H1 (cell line): ENCODE results near the gene IRAK4. TPM values are rescaled to one million over a fixed set of nuclear protein-coding genes. Genes with fewer than 3 reads are reported as not detected.
A peak's percentile ranks its signal among the peaks of the same experiment; 100 is the strongest.

Experiments
- BACH1 ChIP-seq: IDR thresholded peaks from 2 replicates; pipeline ENCODE4 v1.6.1; 2012; ENCODE audit warnings: low read length, improper control_type of control experiment
- CBX5 ChIP-seq: fragments of 300-800, 300-1000 bp; sonication (generic); IDR thresholded peaks from 2 replicates; pipeline ENCODE4 v1.7.1; 2016; ENCODE audit warnings: antibody characterized with exemption, low read length, low read depth
- CHD1 ChIP-seq: IDR thresholded peaks from 2 replicates; pipeline ENCODE4 v1.6.1; 2012; ENCODE audit warnings: low read depth, low read length, improper control_type of control experiment
- EP300 ChIP-seq, 2 experiments: IDR thresholded peaks; 1 replicate in 1 of 2; 2 replicates in 1 of 2; pipeline ENCODE4 v1.6.1; 2011 to 2012; ENCODE audit warnings: low read depth in 2 of 2, low read length in 2 of 2, mild to moderate bottlenecking in 2 of 2, borderline replicate concordance in 1 of 2, inconsistent platforms in 1 of 2, moderate library complexity in 1 of 2
- FOSL1 ChIP-seq: IDR thresholded peaks from 2 replicates; pipeline ENCODE4 v1.6.1; 2011; ENCODE audit warnings: mild to moderate bottlenecking, low read depth, low read length, moderate library complexity; ENCODE audit not compliant: insufficient read depth
- GABPA ChIP-seq: IDR thresholded peaks from 2 replicates; pipeline ENCODE4 v1.6.1; 2011; ENCODE audit warnings: mild to moderate bottlenecking, low read length, moderate library complexity, borderline replicate concordance; ENCODE audit not compliant: insufficient read depth
- HDAC6 ChIP-seq: IDR thresholded peaks from one replicate; pipeline ENCODE4 v1.7.1; 2012; ENCODE audit warnings: low read depth, mild to moderate bottlenecking, inconsistent platforms, low read length, moderate library complexity
- JUND ChIP-seq: IDR thresholded peaks from 2 replicates; pipeline ENCODE4 v1.6.1; 2011; ENCODE audit warnings: mild to moderate bottlenecking, improper control_type of control experiment, low read length
- KDM5A ChIP-seq: fragments of 200-600 bp; IDR thresholded peaks from 2 replicates; pipeline ENCODE4 v1.7.1; 2012; ENCODE audit warnings: mild to moderate bottlenecking, low read length, inconsistent platforms, mixed read lengths
- PHF8 ChIP-seq: fragments of 200-600 bp; sonication (generic); conservative IDR thresholded peaks from 2 replicates; pipeline ENCODE4 v1.7.1; 2012; ENCODE audit warnings: low read depth, mild to moderate bottlenecking, inconsistent platforms, low read length, moderate library complexity
- POLR2AphosphoS5 ChIP-seq: IDR thresholded peaks from 2 replicates; pipeline ENCODE4 v1.6.1; 2011; ENCODE audit warnings: low read depth, low read length
- RAD21 ChIP-seq, 2 experiments: IDR thresholded peaks in 1 of 2; conservative IDR thresholded peaks in 1 of 2; 2 replicates each; pipeline ENCODE4 v1.6.1; 2011; ENCODE audit warnings: low read depth in 2 of 2, low read length in 2 of 2, improper control_type of control experiment in 1 of 2, inconsistent platforms in 1 of 2, mild to moderate bottlenecking in 1 of 2, moderate library complexity in 1 of 2
- RBBP5 ChIP-seq: IDR thresholded peaks from 2 replicates; pipeline ENCODE4 v1.7.1; 2012; ENCODE audit warnings: low read depth, mild to moderate bottlenecking, inconsistent platforms, low read length, moderate library complexity, borderline replicate concordance
- RFX5 ChIP-seq: IDR thresholded peaks from 2 replicates; pipeline ENCODE4 v1.6.1; 2011; ENCODE audit warnings: low read depth, low read length, improper control_type of control experiment, borderline replicate concordance
- RNF2 ChIP-seq: fragments of 200-900, 300-1000 bp; sonication (generic); IDR thresholded peaks from 2 replicates; pipeline ENCODE4 v1.7.1; 2016; ENCODE audit warnings: borderline replicate concordance, low read depth, mild to moderate bottlenecking, antibody characterized with exemption, low read length; ENCODE audit not compliant: poor library complexity, severe bottlenecking; ENCODE audit errors: missing control alignments
- SAP30 ChIP-seq: fragments of 300-600 bp; sonication (generic); IDR thresholded peaks from 2 replicates; pipeline ENCODE4 v1.7.1; 2012; ENCODE audit warnings: low read length, moderate library complexity, mild to moderate bottlenecking, inconsistent platforms; ENCODE audit not compliant: insufficient read depth, insufficient replicate concordance
- SIN3A ChIP-seq, 2 experiments: IDR thresholded peaks in 1 of 2; conservative IDR thresholded peaks in 1 of 2; 2 replicates each; pipeline ENCODE4 v1.6.1; 2011 to 2012; ENCODE audit warnings: low read length in 2 of 2, improper control_type of control experiment in 1 of 2, low read depth in 1 of 2, mild to moderate bottlenecking in 1 of 2
- SIX5 ChIP-seq: IDR thresholded peaks from 2 replicates; pipeline ENCODE4 v1.6.1; 2011; ENCODE audit warnings: mild to moderate bottlenecking, low read depth, low read length
- SP1 ChIP-seq: IDR thresholded peaks from 2 replicates; pipeline ENCODE4 v1.6.1; 2011; ENCODE audit warnings: low read depth, low read length
- SP2 ChIP-seq: IDR thresholded peaks from 2 replicates; pipeline ENCODE4 v1.6.1; 2012; ENCODE audit warnings: mild to moderate bottlenecking, low read length, inconsistent platforms
- SP4 ChIP-seq: IDR thresholded peaks from 2 replicates; pipeline ENCODE4 v1.6.1; 2012; ENCODE audit warnings: low read length, inconsistent platforms
- TAF1 ChIP-seq: IDR thresholded peaks from 2 replicates; pipeline ENCODE4 v1.6.1; 2011; ENCODE audit warnings: mild to moderate bottlenecking, low read depth, low read length
- YY1 ChIP-seq: IDR thresholded peaks from 2 replicates; pipeline ENCODE4 v1.6.1; 2011; ENCODE audit warnings: low read depth, mild to moderate bottlenecking, low read length
- ZNF274 ChIP-seq: IDR thresholded peaks from 2 replicates; pipeline ENCODE4 v1.7.0; 2012; ENCODE audit warnings: low read length, borderline replicate concordance; ENCODE audit errors: extremely low read depth
- polyA plus RNA-seq, 7 experiments: library from polyadenylated mRNA; depleted of rRNA in 3 of 7; stranded (reverse) in 5 of 7; unstranded in 2 of 7; fragments of >200 nt in 5 of 7; fragments of 200-250 nt in 2 of 7; gene quantifications; 1 replicate in 5 of 7; 2 replicates in 1 of 7; 4 replicates in 1 of 7; pipeline versions ENCODE4 v1.2.1 to v1.2.3, GENCODE V29; 2011 to 2013; ENCODE audit warnings: missing spikeins in 2 of 7, mixed read lengths in 2 of 7
- total RNA-seq: library from RNA; stranded (reverse); fragmentation: NEBNext Ultra II Directional; extraction: Animal tissue kit (Norgen Biotek cat#: 25700); gene quantifications from 2 replicates; pipeline ENCODE4 v1.2.1, GENCODE V29; 2021

The IRAK4 gene
- total and polyA plus RNA-seq, 2 of the 8 experiments (the other 6 are each of a cell fraction or from before 2014, with no cell fraction given) = 2.3 to 7.7 TPM

DNA sequence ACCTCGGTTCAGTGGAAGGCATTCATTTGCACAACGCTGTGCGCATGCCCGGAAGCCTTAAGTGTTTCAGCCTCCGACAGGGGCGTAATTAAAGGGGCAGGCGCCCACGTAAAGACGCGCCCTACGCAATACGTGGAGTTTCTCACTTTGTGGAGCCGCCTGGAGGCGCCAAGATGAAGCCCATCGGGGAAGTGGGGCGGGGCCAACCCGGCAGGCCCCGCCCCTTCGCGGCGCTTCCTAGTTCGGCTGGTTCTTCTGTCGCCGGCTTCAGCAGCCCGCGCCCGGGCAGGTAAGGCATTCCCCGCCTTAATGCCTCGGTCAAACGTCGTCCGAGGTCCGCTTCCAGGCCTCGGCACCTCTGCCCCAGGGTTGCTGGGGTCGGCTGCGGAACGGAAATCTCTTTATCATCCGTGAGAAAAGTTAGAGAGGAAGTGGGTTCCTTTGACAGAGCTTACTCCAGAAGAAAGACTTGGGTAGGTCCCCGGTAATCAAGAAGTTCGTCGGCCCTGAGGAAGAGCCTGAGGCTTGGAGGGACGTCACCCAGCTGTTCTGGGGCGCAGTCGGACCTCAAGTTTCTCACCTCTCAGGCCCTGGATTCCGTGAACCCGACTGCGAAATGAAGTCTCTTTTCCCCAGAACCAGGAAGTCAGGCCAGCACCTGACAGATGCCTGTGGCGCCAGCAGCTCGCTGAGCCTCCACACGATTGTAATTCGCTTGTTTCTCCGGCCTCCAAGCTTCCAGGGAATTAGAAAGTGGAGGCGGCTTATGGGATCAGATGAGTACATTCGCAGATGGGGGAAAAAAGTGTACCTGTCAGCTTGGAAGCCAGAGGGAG is at the start of gene IRAK4, which contains the start of gene PUS7L (continued):
- TF ChIP-seq SAP30 (peak; percentile 59), CBX5 (no peak), SP1 (peak; percentile 48), SIX5 (no peak), PHF8 (peak; percentile 46), BACH1 (peak; percentile 84), SP2 (no peak), RBBP5 (peak; percentile 34; the same call in 1 of the 2 replicates), RFX5 (no peak), GABPA (no peak), YY1 (no peak), SIN3A (conservative IDR thresholded peaks at IDR 0.05 in 1 of 2, IDR thresholded peaks at IDR 0.05 in 1 of 2; ENCODE audit: low read depth in 1 of 2, low read length in 2 of 2) (peak in 1 of 2 experiments; percentile 77; a peak in 1 of 4 replicates), POLR2AphosphoS5 (peak; percentile 91), CHD1 (no peak), ZNF274 (no peak), KDM5A (no peak), JUND (no peak), RNF2 (no peak), HDAC6 (no peak), TAF1 (peak; percentile 77), EP300 (IDR thresholded peaks at IDR 0.05; ENCODE audit: borderline replicate concordance in 1 of 2, low read depth in 2 of 2, low read length in 2 of 2) (no peak), SP4 (no peak), FOSL1 (no peak), RAD21 (IDR thresholded peaks at IDR 0.05 in 1 of 2, conservative IDR thresholded peaks at IDR 0.05 in 1 of 2; ENCODE audit: low read depth in 2 of 2, low read length in 2 of 2) (peak; percentile 25 to 35; a peak in 2 of 4 replicates)
